HG03342 (cell line): Measurements from ENCODE around the gene TEDC1.

Source experiments
- ATAC-seq: cut with Tn5 transposase; IDR thresholded peaks from one replicate; pipeline ENCODE4 v1.9.1; 2021; ENCODE audit warnings: mild to moderate bottlenecking, moderate library complexity; ENCODE audit not compliant: unreplicated experiment

The TEDC1 gene

GRCh38 chr14:105456736-105457617, 34.1 kb upstream of the TEDC1 start:
- ATAC-seq: no peak

GRCh38 chr14:105458010-105458409, 33.0 kb upstream of the TEDC1 start:
- no peak for ATAC-seq

GRCh38 chr14:105458571-105458970, 32.5 kb upstream of the TEDC1 start:
- ATAC-seq: no peak

- no peak for ATAC-seq
Measured at GRCh38 chr14:105460116-105460515, 30.9 kb upstream of the TEDC1 start.

- no peak for ATAC-seq
Measured at GRCh38 chr14:105460616-105461015, 30.4 kb upstream of the TEDC1 start.

- no peak for ATAC-seq
Measured at GRCh38 chr14:105461903-105462302, 29.1 kb upstream of the TEDC1 start.

- no peak for ATAC-seq
Measured at GRCh38 chr14:105464501-105464900, 26.5 kb upstream of the TEDC1 start.

DNA sequence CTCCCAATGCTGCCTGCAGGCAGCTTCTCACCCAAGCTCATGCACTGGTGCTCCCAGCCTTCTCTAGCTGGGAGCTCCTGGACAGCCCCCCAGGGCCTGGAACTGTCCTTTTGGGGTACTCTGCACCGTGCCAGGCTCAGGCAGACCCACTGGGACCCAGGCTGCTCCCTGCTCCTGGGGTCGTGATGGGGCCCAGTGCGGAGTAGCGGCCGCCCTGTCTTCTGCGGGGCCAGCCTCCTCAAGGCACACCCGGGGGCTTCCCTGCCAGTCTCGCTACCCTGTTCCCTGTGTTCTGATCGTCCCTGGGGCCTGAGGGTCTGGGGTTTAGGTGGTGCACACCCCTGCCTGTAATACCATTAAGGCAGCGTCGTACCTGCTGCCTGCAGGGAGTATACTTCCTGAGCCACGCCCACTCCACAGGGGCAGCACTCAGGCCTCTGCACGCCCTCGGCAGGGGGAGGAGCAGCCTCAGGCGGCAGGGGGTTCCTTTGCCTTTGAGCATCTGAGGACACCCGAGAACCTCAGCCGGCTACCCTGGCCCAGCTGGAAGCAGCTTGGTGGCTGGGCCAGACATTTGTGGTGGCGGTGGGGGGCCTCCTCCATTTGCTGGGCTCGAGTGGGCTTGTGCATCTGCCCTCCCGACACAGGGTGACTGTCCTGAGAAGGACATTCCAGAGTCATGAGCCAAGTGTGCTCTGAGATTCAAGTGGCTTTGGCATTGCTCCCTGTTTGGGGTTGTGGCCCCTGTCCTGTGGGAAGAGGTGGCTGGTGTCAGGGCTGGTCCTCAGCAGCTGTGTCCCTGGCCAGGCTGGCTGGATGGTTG, 25.6 kb upstream of the TEDC1 start:
- no peak for ATAC-seq

DNA sequence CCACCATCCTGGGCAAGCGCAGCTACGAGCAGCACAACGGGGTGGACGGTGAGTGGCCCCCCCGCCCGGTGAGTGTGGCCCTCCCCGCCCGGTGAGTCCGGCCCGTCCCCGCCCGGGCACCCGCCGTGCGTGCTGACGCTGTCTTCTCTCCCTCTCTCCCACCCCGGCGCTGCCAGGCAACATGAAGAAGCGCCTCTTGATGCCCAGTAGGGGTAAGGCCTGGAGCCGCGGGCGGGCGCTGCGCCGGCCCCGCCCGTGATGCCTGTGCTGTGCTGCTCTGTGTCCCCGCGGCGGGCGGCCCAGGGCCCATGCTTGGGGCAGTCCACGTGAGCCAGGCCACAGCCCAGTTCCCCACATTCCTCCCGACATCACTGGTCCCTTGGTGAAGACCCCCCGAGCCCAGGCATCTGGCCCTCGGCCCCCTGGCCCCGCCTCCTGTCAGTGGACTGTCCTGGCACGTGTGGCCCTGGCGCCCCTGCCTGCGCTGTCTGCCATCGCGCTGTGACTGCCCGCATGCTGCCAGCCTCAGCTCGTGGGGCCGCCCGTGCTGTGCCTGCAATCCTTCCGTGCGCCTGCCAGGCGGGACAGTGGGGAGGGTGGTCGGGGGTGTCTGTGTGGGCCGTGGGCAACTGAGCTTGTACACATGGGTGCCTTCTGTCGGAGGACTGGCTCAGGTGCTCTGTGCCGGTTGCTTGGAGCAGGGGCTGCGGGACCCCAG, 24.4 kb upstream of the TEDC1 start:
- ATAC-seq: no peak

- ATAC-seq: no peak
Measured at GRCh38 chr14:105467249-105467941, 23.7 kb upstream of the TEDC1 start.

GRCh38 chr14:105467942-105468471, 23.0 kb upstream of the TEDC1 start:
- no peak for ATAC-seq

- no peak for ATAC-seq
Measured at GRCh38 chr14:105468621-105469241, 22.3 kb upstream of the TEDC1 start.

- no peak for ATAC-seq
Measured at GRCh38 chr14:105469456-105470349, 21.3 kb upstream of the TEDC1 start.

GRCh38 chr14:105470350-105471296, 20.4 kb upstream of the TEDC1 start:
- no peak for ATAC-seq

DNA sequence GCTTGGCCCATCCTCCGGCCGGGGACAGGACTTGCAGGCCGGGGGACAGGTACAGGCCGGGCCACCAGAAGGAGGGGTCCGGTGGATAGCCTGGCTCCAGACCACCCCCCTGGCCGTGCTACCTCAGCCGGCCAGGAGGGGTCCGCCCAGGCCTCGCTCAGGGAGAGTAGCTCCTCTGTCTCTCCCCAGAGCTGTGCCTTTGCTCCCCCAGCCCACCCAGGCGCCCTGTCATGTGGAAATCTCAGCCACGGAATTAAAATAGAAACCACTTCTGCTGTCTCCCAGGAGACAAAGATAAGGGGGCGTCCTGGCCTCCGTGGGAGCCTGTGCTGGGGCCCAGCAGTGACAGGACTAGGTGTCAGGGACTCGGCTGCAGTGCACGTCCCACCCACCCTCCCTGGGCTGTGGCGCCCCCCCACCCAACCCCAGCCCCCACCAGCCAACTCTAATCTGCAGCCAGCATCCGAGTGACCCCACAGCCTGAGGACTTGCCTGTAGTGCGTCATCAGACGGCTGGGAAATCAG, 19.7 kb upstream of the TEDC1 start:
- ATAC-seq: no peak

GRCh38 chr14:105471823-105472485, 19.1 kb upstream of the TEDC1 start:
- ATAC-seq: no peak

DNA sequence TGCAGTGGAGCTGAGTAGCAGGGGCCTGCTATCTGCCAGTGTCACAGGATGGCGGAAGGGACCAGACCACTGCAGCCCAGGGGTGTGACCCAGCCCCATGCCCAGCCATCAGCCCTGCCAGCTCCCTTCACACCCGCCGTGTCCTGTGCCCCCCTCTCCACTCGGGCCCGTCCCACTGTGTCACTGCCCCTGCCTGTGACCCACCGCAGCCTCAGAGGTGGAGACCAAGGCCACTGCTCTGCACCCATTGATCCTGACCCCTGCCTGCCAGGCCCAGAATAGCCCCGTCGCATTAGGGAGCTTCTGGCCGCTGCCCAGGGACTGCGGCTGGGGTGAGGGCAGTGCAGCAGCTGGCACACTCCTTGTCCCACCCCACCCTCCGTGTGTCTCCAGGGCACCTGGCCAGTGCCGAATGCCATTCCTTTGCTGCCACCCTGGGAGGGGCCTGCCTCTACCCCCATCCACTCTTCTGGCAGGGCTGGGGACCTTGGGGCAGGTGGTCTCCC, 18.5 kb upstream of the TEDC1 start:
- no peak for ATAC-seq
